Astrocyte of the cerebellum (primary cell): ENCODE data around the gene POLR2L.

Experiments used
- DNase-seq: peaks from one replicate; pipeline ENCODE4 v3.0.0-alpha.2; 2011; ENCODE audit warnings: low read depth
- H3K4me3 ChIP-seq: 2 replicates; pipeline ENCODE4 v1.5.1; 2011; ENCODE audit warnings: mild to moderate bottlenecking, low read depth, low read length, moderate library complexity
- CTCF ChIP-seq: IDR thresholded peaks from 2 replicates; pipeline ENCODE4 v1.5.1; 2012; ENCODE audit warnings: low read length, low read depth, moderate library complexity, mild to moderate bottlenecking; ENCODE audit errors: missing control alignments
- in situ Hi-C: cut with HindIII; loops from 2 replicates; pipeline ENCODE4 v1.10.0; 2017; ENCODE audit warnings: low sequenced_read_pairs

POLR2L gene

GRCh38 chr11:811446-812245 lies 30.7 kb downstream of the POLR2L start:
- no peak for TF ChIP-seq CTCF
- DNase-seq, result no peak
- no peak overlapping the region for H3K4me3 ChIP-seq
- in situ Hi-C loops, result no loop called here

- in situ Hi-C loops, result no loop called here
- no peak for DNase-seq
- TF ChIP-seq CTCF, result no peak
- peak overlapping the region; percentile 93 for H3K4me3 ChIP-seq
These were observed 32.2 kb downstream of the POLR2L start for GRCh38 chr11:810040-810567.

GRCh38 chr11:809287-810039 lies 32.9 kb downstream of the POLR2L start, which contains the start of gene RPLP2:
Gene RPLP2, plus strand, starts transcription at chr11:809967. Its CDS starts 268 bp downstream, at chr11:810235.
- peak within 1 kb of the TSS; percentile 93 for H3K4me3 ChIP-seq
- peak; percentile 93 for DNase-seq
- no peak for TF ChIP-seq CTCF
- in situ Hi-C loops, result no loop called here

- DNase-seq, result no peak
- H3K4me3 ChIP-seq, result peak overlapping the region; percentile 93
- in situ Hi-C loops, result no loop called here
- no peak for TF ChIP-seq CTCF
These were observed 33.7 kb downstream of the POLR2L start for GRCh38 chr11:808427-809286.

GRCh38 chr11:804599-804964 lies 37.7 kb downstream of the POLR2L start:
- peak overlapping the region; percentile 51 for H3K4me3 ChIP-seq
- TF ChIP-seq CTCF, result no peak
- DNase-seq, result no peak
- in situ Hi-C loops, result no loop called here
